Stimulated activated CD8-positive, alpha-beta memory T cell treated with anti-CD3 and anti-CD28 coated beads, Interleukin-12 subunit alpha, Interleukin-12 subunit beta, amount 100 ng/mL, for 4 hours (primary cell): ENCODE results near the gene GPD1L.

Source experiments
- DNase-seq: peaks from one replicate; pipeline ENCODE4 v3.0.0-alpha.2; 2020; ENCODE audit warnings: low read depth

GPD1L gene

GRCh38 chr3:32136703-32137102 is 30.3 kb downstream of the GPD1L start:
- no peak for DNase-seq

GRCh38 chr3:32137870-32138269 is 31.4 kb downstream of the GPD1L start:
- DNase-seq: no peak

- no peak for DNase-seq
Observed at GRCh38 chr3:32138545-32139104, 32.2 kb downstream of the GPD1L start.

GRCh38 chr3:32140943-32141342 is 34.5 kb downstream of the GPD1L start:
- no peak for DNase-seq

- DNase-seq: no peak
Observed at GRCh38 chr3:32143849-32144757, 37.7 kb downstream of the GPD1L start.

- no peak for DNase-seq
Observed at GRCh38 chr3:32146746-32147211, 40.4 kb downstream of the GPD1L start.

- DNase-seq: no peak
Observed at GRCh38 chr3:32147509-32147908, 41.1 kb downstream of the GPD1L start.

GRCh38 chr3:32147933-32148332 is 41.5 kb downstream of the GPD1L start:
- no peak for DNase-seq

GRCh38 chr3:32148351-32148750 is 41.9 kb downstream of the GPD1L start:
- DNase-seq: no peak

- no peak for DNase-seq
Observed at GRCh38 chr3:32153414-32154204, 47.2 kb downstream of the GPD1L start.

GRCh38 chr3:32154205-32154579 is 47.8 kb downstream of the GPD1L start:
- DNase-seq: no peak

- no peak for DNase-seq
Observed at GRCh38 chr3:32155117-32155516, 48.7 kb downstream of the GPD1L start.

- no peak for DNase-seq
Observed at GRCh38 chr3:32157600-32158264, 51.3 kb downstream of the GPD1L start.

GRCh38 chr3:32160706-32161214 is 54.3 kb downstream of the GPD1L start:
- DNase-seq: no peak

- DNase-seq: no peak
Observed at GRCh38 chr3:32165442-32165841, 59.0 kb downstream of the GPD1L start.

- no peak for DNase-seq
Observed at GRCh38 chr3:32166654-32167053, 60.2 kb downstream of the GPD1L start.

GRCh38 chr3:32172420-32172819 is 66.0 kb downstream of the GPD1L start:
- DNase-seq: no peak

GRCh38 chr3:32175607-32176197 is 69.3 kb downstream of the GPD1L start:
- no peak for DNase-seq

GRCh38 chr3:32176989-32177701 is 70.7 kb downstream of the GPD1L start:
- no peak for DNase-seq

- no peak for DNase-seq
Observed at GRCh38 chr3:32177702-32178198, 71.3 kb downstream of the GPD1L start.
